CD4-positive, alpha-beta T cell treated with Interferon gamma for 1 hour (primary cell): Measurements from ENCODE around the gene NT5C3B.
"Not testable (repeated sequence)": the region's sequence is repeated elsewhere in the genome, so short reads cannot be mapped to it uniquely, and the experiment has no call there.

ENCODE experiments used
- DNase-seq: peaks from one replicate; pipeline ENCODE4 v3.0.0-alpha.2; 2020

The NT5C3B gene

DNA sequence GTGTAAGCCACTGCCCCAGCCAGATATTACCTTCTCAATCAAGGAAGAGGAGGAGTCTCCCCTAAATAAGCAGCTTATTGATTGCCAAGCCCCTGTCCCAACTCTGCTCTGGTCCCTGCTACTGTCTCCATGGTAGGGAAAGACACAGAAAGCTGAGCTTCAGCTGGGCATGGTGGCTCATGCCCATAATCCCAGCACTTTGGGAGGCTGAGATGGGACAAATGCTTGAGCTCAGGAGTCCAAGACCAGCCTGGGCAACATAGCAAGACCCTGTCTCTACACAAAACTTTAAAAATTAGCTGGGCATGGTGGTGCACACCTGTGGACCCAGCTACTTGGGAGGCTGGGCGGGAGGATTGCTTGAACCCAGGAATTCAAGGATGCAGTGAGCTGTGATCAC is 56.1 kb downstream of the NT5C3B start:
- DNase-seq: no peak

- no peak for DNase-seq
Measured at GRCh38 chr17:41777574-41778188, 58.4 kb downstream of the NT5C3B start.

DNA sequence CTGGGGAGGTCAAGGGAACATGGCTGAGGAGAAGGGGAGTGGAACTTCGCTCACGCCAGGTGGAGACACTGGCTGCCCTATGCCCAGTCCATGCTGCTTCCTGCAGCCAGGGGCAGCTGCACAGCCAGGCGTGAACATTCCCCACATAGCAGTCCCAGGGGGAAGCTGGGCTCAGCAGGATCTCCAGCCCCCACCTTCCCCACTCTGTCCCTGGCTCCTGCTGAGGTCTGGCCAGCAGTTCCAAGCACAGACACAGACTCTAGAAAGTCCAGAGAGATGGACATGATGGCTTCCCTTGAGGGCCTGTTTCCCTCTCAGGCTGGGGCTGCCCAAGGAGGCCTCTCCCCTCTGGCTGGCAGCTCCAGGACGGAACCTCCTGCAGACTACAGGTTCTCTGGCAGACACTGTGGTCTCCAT is 58.9 kb downstream of the NT5C3B start:
- no peak for DNase-seq

DNA sequence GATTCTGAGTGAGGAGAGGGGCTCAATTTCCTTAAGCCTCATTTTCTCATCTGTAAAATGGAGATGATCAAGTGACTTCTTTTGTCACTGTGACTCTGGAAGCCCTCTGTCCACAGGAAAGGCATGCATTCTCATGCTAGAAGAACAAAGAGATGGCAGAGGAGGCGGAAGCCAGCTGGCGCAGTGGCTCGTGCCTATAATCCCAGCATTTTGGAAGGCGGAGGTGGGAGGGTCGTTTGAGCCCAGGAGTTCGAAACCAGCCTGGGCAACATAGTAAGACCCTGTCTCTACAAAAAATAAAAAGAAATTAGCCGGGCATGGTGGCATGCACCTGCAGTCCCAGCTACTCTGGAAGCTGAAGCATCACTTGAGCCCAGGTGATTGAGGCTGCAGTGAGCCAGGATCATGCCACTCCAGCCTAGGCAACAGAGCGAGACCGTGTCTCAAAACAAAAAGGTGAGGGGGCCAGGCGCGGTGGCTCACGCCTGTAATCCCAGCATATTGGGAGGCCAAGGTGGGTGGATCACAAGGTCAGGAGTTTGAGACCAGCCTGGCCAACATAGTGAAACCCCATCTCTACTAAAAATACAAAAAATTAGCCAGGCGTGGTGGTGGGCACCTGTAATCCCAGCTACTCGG is 59.7 kb downstream of the NT5C3B start:
- DNase-seq: not testable (repeated sequence)

DNA sequence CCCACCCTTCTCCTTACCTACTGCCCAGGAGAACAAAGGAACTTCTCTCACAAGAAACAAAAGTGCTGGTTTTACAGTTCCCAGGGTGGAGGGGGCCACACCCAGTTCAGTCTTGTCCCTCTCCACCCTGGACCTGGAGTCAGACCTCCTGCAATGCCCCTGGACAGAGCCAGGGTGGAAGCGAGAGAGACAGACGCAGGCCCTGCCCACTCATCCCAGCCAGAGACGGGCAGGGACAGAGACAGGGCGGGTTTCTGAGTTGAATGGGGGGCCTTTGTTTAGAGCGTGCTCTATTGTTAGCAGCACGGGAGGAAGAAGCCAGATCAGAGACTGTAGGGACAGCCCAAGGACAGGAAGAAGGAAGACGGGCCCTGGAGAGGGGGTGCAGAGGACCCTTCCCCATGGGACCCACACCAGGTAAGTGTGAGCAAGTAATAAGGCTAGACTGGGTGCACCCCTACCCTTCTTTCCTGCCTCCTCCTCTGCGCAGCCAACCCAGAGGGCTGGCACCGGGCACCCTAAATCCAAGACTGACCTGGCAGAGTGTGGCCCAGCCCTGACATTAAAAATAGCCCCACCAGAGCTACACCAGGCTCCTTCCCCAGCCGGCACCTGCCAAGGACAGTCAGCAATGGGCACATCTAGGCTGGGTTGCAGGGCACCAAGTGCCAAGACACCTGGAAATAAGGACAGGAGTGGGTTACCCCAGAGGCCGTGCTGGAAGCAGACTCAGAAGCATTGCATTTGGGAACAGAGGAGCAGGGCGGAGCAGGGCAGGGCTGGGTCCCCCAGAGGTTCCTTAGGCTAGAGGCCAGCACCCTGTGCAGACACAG is 60.4 kb downstream of the NT5C3B start:
- no peak for DNase-seq
